ENCODE results near the gene PLPP3. TPM values are rescaled to one million over a fixed set of nuclear protein-coding genes. Genes with fewer than 3 reads are reported as not detected.

PLPP3 gene
- total RNA-seq, 2 donors from 2014 or later: 164 to 271 TPM

DNA sequence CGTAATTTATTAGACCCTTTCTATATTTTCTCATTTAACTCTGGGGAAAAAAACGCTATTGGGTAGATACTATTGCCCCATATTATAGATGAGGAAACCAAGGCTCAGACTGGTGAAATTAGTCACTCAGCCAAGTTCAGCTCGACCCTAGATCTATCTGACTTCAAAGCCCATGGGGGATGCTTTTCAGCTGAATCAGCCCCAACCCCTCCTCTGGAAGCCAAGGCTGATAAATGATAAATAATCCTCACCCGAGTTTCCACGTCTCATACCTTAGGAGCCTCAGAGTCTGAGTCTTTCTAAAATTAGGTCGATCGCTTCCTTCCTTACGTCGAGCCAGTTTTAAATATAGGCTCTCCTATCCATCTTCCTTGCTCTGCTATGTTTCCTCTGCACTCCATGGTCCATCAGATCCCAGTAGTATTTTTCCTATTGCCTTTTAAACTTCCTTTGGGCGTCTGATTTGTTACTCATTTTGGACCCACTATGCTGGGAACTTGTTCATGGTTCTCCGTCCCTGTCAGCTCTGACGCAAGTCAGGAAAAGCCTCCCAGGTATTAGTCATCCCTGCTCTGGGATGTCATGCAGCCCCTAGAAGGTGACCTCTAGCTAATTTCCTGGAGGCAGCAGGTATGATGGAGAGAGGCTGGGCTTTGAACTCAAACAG, 122.8 kb downstream of the PLPP3 start:
- ATAC-seq (ENCODE audit: insufficient number of reproducible peaks, low FRiP score, low read depth): no peak
- Histone ChIP-seq H3K4me1 (ENCODE audit: control insufficient read depth in 1 of 2, low read depth in 2 of 2) (peaks cover 0 to 11% of the 10 kb centered on the region in 2 donors), H3K9me3 (no peaks in the 10 kb centered on the region), H3K4me3 (no peak overlapping the region), H3K27me3 (replicated peaks; ENCODE audit: insufficient read depth) (no peaks in the 10 kb centered on the region), H3K36me3 (no peaks in the 10 kb centered on the region), H3K27ac (no peak overlapping the region)
- TF ChIP-seq, protein P1, sequence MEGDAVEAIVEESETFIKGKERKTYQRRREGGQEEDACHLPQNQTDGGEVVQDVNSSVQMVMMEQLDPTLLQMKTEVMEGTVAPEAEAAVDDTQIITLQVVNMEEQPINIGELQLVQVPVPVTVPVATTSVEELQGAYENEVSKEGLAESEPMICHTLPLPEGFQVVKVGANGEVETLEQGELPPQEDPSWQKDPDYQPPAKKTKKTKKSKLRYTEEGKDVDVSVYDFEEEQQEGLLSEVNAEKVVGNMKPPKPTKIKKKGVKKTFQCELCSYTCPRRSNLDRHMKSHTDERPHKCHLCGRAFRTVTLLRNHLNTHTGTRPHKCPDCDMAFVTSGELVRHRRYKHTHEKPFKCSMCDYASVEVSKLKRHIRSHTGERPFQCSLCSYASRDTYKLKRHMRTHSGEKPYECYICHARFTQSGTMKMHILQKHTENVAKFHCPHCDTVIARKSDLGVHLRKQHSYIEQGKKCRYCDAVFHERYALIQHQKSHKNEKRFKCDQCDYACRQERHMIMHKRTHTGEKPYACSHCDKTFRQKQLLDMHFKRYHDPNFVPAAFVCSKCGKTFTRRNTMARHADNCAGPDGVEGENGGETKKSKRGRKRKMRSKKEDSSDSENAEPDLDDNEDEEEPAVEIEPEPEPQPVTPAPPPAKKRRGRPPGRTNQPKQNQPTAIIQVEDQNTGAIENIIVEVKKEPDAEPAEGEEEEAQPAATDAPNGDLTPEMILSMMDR (IDR thresholded peaks at IDR 0.05): no peak
- no peak for DNase-seq (ENCODE audit: low spot score)

DNA sequence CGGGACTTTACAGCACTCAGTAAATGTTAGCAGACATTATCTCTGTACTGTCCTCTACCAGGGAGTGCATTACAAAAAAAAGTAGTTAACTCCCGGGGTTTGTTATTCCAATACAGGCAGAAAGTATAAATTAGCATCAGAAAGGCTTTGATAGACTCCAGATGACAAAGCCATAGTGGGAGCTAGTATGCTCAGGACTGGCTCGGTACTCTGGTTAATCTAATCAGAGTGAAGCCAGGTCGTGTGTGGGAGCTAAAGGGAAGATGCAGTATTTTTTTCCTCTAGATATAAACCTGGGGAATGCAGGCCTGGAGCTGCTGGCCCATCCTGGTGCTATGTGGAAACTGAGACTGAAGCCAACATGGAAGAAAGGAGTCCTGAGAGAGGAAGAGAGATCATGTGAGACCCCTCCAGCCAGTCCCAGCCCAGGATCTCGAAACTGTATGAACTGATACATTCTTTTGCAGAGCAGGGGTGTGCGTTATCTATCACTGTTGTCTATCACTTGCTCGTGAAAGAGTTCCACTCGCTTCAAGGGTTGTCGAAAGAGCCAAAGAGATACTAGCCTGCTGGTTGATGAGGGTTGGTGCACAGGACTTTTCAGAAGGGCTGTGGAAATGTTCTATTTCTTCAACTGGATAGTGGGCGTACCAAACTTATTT, 125.8 kb downstream of the PLPP3 start:
- Histone ChIP-seq H3K9me3 (no peaks in the 10 kb centered on the region), H3K36me3 (no peaks in the 10 kb centered on the region), H3K4me1 (ENCODE audit: control insufficient read depth in 1 of 2, low read depth in 2 of 2) (peaks cover 0 to 20% of the 10 kb centered on the region in 2 donors), H3K27me3 (replicated peaks; ENCODE audit: insufficient read depth) (no peaks in the 10 kb centered on the region), H3K4me3 (no peak overlapping the region), H3K27ac (no peak overlapping the region)
- TF ChIP-seq, protein P1 (IDR thresholded peaks at IDR 0.05): no peak
- ATAC-seq (ENCODE audit: insufficient number of reproducible peaks, low FRiP score, low read depth) (no peak), DNase-seq (ENCODE audit: low spot score) (no peak)

DNA sequence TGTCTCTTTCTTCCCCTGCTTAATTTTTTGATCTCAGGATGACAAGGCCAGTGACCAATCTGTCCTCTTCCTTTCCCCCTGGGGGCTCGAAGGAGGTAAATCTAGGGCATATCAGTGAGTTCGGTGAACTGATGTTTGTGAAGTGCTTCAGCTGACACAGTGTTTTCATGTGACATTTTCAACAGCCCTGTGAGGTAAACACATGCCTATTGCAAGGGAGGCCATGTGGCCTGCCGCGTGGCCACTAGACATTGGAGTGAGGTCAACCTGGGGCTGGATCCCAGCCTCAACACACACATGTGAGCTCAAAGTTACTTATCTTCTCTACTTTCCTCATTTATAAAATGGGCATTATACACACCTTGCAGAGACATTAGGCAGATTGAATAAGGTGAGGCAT, 126.3 kb downstream of the PLPP3 start:
- no peaks in the 10 kb centered on the region for H3K36me3 ChIP-seq
- no peaks in the 10 kb centered on the region for H3K9me3 ChIP-seq
- H3K27ac ChIP-seq: no peak overlapping the region
- no peaks in the 10 kb centered on the region for H3K27me3 ChIP-seq (replicated peaks; ENCODE audit: insufficient read depth)
- H3K4me1 ChIP-seq (ENCODE audit: control insufficient read depth in 1 of 2, low read depth in 2 of 2): peaks cover 0 to 25% of the 10 kb centered on the region in 2 donors
- no peak overlapping the region for H3K4me3 ChIP-seq
- DNase-seq (ENCODE audit: low spot score) (no peak), ATAC-seq (ENCODE audit: insufficient number of reproducible peaks, low FRiP score, low read depth) (no peak)
- TF ChIP-seq, protein P1 (IDR thresholded peaks at IDR 0.05): no peak

DNA sequence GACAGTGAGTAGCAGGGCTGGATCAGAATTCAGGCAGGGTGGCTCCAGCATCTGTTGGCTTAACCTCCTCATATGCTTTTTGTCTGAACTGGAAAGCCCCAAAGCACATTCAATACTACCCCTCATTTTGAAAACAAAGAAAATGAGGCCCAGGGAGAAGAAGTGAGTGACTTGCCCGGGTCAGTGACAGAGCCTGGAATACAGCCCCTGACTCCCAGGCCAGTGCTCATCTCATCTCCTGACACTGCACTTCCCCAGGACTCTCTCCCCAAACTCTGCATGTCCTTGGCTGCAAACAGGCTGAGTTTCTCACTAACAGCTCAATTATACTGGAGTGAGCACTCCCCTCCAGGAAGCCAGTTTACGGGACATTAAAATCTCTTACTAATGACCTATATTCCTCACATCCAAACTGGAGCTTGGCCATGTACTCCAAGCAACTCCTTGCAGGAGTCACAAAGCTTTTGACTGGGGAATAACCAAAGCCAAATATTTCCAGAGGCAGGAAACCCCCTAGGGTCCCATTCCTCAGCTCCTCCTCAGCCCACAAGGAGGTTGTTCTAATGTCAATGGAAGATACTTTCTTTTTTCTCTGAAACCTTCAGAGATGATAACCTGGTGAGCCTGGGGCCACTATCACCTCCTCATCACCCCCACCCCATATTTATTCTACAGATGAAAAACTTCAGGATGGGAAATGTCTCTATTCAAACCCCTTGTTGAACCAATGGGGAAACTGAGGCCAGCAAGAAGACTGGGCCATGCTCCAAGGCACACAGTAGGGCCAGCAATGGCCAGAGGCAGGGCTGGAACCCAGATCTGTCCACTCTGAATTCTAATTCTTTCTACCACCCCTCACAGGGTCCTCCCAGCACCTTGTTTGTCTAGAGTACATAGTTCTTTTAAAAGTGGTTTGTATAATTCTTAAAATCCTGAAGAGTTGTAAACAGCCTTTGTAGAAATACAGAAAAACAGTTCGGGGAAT, 127.0 kb downstream of the PLPP3 start:
- Histone ChIP-seq H3K9me3 (no peaks in the 10 kb centered on the region), H3K4me3 (no peak overlapping the region), H3K27me3 (replicated peaks; ENCODE audit: insufficient read depth) (no peaks in the 10 kb centered on the region), H3K27ac (no peak overlapping the region), H3K36me3 (no peaks in the 10 kb centered on the region), H3K4me1 (ENCODE audit: control insufficient read depth in 1 of 2, low read depth in 2 of 2) (peaks cover 2 to 32% of the 10 kb centered on the region in 2 donors)
- ATAC-seq (ENCODE audit: insufficient number of reproducible peaks, low FRiP score, low read depth) (no peak), DNase-seq (ENCODE audit: low spot score) (no peak)
- TF ChIP-seq, protein P1 (IDR thresholded peaks at IDR 0.05): no peak

DNA sequence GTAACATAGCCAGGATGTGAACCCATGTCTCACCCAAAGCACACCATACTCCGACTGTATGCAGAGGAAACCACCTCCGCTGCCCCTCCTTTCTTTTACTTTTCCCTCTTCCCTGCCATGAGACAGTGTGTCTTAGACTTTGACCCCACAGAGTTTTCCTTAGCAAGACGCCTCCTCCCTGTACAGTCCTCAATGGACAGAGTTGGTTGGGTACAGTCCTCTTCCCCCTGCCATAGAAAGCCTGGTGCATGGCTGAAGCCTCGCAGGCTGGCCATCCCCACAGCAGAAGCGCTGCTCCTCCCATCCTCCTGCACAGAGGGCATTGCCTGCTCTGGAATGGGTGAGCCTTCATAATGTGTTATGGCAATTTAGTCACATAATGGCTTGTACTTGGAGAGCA, 127.9 kb downstream of the PLPP3 start:
- no peaks in the 10 kb centered on the region for H3K36me3 ChIP-seq
- no peak overlapping the region for H3K4me3 ChIP-seq
- TF ChIP-seq, protein P1 (IDR thresholded peaks at IDR 0.05): no peak
- H3K4me1 ChIP-seq (ENCODE audit: control insufficient read depth in 1 of 2, low read depth in 2 of 2): peaks cover 10 to 40% of the 10 kb centered on the region in 2 donors
- DNase-seq (ENCODE audit: low spot score): no peak
- no peak overlapping the region for H3K27ac ChIP-seq
- H3K9me3 ChIP-seq: no peaks in the 10 kb centered on the region
- ATAC-seq (ENCODE audit: insufficient number of reproducible peaks, low FRiP score, low read depth): no peak
- H3K27me3 ChIP-seq (replicated peaks; ENCODE audit: insufficient read depth): no peaks in the 10 kb centered on the region

Data from thoracic aorta (tissue), 2 donors.